ENCODE results near the gene KCNN3.

KCNN3 gene

GRCh38 chr1:154845174-154845573, 24.9 kb downstream of the KCNN3 start:
- in situ Hi-C loops (cut with MboI; ENCODE audit: low sequenced_read_pairs): no loop called here

- in situ Hi-C loops (cut with MboI; ENCODE audit: low sequenced_read_pairs): no loop called here
Measured at GRCh38 chr1:154844297-154844681, 25.8 kb downstream of the KCNN3 start.

GRCh38 chr1:154843636-154844296, 26.3 kb downstream of the KCNN3 start:
- in situ Hi-C loops (cut with MboI; ENCODE audit: low sequenced_read_pairs): no loop called here

GRCh38 chr1:154842635-154843034, 27.4 kb downstream of the KCNN3 start:
- in situ Hi-C loops (cut with MboI; ENCODE audit: low sequenced_read_pairs): no loop called here

- in situ Hi-C loops (cut with MboI; ENCODE audit: low sequenced_read_pairs): no loop called here
Measured at GRCh38 chr1:154841384-154841783, 28.7 kb downstream of the KCNN3 start.

GRCh38 chr1:154840269-154841176, 29.6 kb downstream of the KCNN3 start:
- in situ Hi-C loops (cut with MboI; ENCODE audit: low sequenced_read_pairs): no loop called here

- in situ Hi-C loops (cut with MboI; ENCODE audit: low sequenced_read_pairs): no loop called here
Measured at GRCh38 chr1:154839691-154840090, 30.4 kb downstream of the KCNN3 start.

GRCh38 chr1:154838988-154839387, 31.1 kb downstream of the KCNN3 start:
- in situ Hi-C loops (cut with MboI; ENCODE audit: low sequenced_read_pairs): no loop called here

- in situ Hi-C loops (cut with MboI; ENCODE audit: low sequenced_read_pairs): no loop called here
Measured at GRCh38 chr1:154838461-154838860, 31.6 kb downstream of the KCNN3 start.

GRCh38 chr1:154837672-154838171, 32.4 kb downstream of the KCNN3 start:
- in situ Hi-C loops (cut with MboI; ENCODE audit: low sequenced_read_pairs): no loop called here

- in situ Hi-C loops (cut with MboI; ENCODE audit: low sequenced_read_pairs): no loop called here
Measured at GRCh38 chr1:154837034-154837671, 32.9 kb downstream of the KCNN3 start.

GRCh38 chr1:154835531-154836324, 34.4 kb downstream of the KCNN3 start:
- in situ Hi-C loops (cut with MboI; ENCODE audit: low sequenced_read_pairs): no loop called here

GRCh38 chr1:154833841-154834240, 36.2 kb downstream of the KCNN3 start:
- in situ Hi-C loops (cut with MboI; ENCODE audit: low sequenced_read_pairs): no loop called here

- in situ Hi-C loops (cut with MboI; ENCODE audit: low sequenced_read_pairs): no loop called here
Measured at GRCh38 chr1:154833209-154833608, 36.9 kb downstream of the KCNN3 start.

GRCh38 chr1:154832384-154832783, 37.7 kb downstream of the KCNN3 start:
- in situ Hi-C loops (cut with MboI; ENCODE audit: low sequenced_read_pairs): no loop called here

GRCh38 chr1:154831462-154831861, 38.6 kb downstream of the KCNN3 start:
- in situ Hi-C loops (cut with MboI; ENCODE audit: low sequenced_read_pairs): no loop called here

GRCh38 chr1:154829062-154829461, 41.0 kb downstream of the KCNN3 start:
- in situ Hi-C loops (cut with MboI; ENCODE audit: low sequenced_read_pairs): no loop called here

- in situ Hi-C loops (cut with MboI; ENCODE audit: low sequenced_read_pairs): no loop called here
Measured at GRCh38 chr1:154824179-154825000, 45.7 kb downstream of the KCNN3 start.

GRCh38 chr1:154822717-154823116, 47.4 kb downstream of the KCNN3 start:
- in situ Hi-C loops (cut with MboI; ENCODE audit: low sequenced_read_pairs): no loop called here

GRCh38 chr1:154822233-154822632, 47.8 kb downstream of the KCNN3 start:
- in situ Hi-C loops (cut with MboI; ENCODE audit: low sequenced_read_pairs): no loop called here
